ENCODE measurements around the gene PRMT5.
"Not testable (repeated sequence)": the region's sequence is repeated elsewhere in the genome, so short reads cannot be mapped to it uniquely, and the experiment has no call there.

PRMT5 gene

DNA sequence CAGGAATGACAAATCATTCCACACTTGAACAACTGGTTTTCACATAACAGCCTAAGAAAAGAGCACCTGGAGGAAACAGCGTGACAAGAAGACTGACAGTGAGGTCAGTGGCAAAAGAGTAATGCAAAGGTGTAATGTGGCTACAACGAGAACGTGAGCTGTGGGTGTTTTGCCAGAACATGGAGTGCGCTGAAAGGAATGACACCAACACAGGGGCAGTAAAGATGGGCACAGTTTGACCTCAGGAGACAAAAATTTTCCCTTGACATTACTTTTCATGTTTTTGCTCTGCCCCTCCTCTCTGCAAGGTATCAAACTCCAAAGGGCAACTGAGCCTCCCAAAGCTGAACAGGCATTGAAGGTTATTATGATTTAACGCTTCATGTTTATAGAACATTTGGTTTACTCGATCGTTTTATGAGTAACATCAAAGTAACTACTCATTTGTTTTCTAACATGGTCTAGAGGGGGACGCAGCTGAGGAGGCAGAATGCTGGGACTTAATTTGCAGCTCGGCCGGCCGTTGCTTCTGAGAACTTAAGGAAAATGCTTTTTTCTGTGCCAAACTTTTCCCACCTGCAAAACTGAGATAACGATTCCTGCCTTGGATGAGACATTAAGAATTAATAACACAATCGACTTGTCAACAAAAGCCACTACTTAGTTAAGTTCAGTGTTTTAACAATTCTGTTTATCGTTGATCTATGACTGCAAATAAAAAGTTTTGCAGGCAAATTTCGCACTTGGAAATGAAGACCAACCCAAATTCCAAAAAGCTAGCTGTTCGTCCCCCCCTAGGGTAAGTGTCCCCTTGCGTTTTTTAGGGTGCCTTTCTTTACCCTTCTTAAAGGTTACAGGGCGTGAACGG lies 26.8 kb upstream of the PRMT5 start:
- no peak for TF ChIP-seq CTCF (IDR thresholded peaks at IDR 0.05; ENCODE audit: low read depth, low read length)
- DNase-seq (ENCODE audit: extremely low read depth, low read depth): no peak

DNA sequence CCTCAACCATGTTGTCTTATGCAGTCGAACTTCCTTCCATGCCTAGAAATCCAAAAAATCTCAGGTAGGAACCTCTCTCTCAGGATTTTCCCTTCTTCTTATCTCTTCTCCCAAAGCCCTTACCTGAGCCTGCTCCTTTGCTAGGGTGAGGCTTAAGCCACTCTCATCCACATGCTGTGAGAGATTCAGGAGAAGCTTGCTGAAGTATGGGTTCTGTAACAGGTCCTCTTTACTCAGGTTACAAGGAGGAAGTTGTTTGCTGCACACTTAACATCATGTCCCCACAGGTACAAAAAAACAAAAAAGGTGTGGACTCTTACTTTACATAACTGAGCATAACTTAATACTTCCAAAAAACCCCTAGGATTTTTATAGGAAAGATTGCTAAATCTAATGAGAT lies 23.2 kb upstream of the PRMT5 start:
- no peak for DNase-seq (ENCODE audit: extremely low read depth, low read depth)
- TF ChIP-seq CTCF (IDR thresholded peaks at IDR 0.05; ENCODE audit: low read depth, low read length): no peak

- DNase-seq (ENCODE audit: extremely low read depth, low read depth): not testable (repeated sequence)
Observed at GRCh38 chr14:22951795-22952194, 22.6 kb upstream of the PRMT5 start.

GRCh38 chr14:22945642-22946041 lies 16.5 kb upstream of the PRMT5 start:
- TF ChIP-seq CTCF (IDR thresholded peaks at IDR 0.05; ENCODE audit: low read depth, low read length): no peak
- no peak for DNase-seq (ENCODE audit: extremely low read depth, low read depth)

DNA sequence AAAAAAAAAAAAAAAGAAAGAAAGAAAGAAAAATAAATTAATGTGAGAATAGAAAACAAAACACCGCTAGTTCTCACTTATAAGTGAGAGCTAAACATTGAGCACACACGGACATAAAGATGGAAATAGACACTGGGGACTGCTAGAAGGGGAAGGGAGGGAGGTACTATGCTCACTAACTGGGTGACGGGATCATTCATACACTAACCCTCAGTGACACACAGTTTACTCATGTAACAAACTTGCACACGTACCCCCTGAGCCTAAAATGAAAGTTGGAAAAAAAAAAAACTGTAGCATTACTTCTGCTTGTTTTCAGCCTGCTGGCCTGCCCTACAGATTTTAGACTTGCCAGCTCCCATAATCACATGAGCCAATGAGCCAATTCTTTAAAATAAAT lies 10.5 kb upstream of the PRMT5 start:
- TF ChIP-seq CTCF (IDR thresholded peaks at IDR 0.05; ENCODE audit: low read depth, low read length): no peak
- DNase-seq (ENCODE audit: extremely low read depth, low read depth): no peak

DNA sequence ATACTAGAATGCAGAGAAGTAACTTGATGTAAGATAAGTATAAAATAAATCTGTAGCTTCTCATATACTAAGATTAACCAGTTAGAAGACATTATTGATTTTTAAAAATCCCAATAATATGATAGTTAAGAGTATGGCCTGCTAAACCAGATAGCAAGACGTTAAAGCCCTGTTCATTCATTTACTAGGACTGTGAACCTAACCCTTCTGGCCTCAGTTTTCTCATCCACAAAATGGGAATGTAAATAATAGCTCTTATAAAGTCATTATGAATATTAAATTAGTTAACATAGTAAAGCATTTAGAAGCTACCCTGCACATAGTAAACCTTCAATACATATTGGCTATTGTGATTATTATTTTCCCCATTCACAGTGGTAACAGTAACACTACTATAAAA lies 6.0 kb upstream of the PRMT5 start:
- TF ChIP-seq CTCF (IDR thresholded peaks at IDR 0.05; ENCODE audit: low read depth, low read length): no peak
- DNase-seq (ENCODE audit: extremely low read depth, low read depth): no peak

DNA sequence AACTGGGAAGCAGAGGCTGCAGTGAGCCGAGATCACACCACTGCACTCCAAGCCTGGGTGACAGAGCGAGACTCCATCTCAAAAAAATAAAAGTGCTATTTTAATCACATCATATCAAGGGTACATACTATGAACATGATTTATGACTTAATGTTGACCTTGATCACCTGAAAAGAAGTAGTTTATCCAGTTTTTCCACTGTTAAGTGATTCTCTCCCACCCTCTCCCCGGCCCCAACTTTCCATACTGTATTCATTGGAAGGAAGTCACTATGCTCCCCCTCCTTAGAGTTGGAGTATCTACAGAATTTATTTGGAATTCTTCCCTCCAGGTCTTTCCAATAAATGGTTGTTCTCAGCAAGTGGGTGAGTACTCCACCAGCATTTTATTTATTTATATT lies 3.0 kb upstream of the PRMT5 start:
- TF ChIP-seq CTCF (IDR thresholded peaks at IDR 0.05; ENCODE audit: low read depth, low read length): no peak
- no peak for DNase-seq (ENCODE audit: extremely low read depth, low read depth)

GRCh38 chr14:22929961-22930364 lies 787 bp upstream of the PRMT5 start:
- DNase-seq (ENCODE audit: extremely low read depth, low read depth): no peak
- TF ChIP-seq CTCF (IDR thresholded peaks at IDR 0.05; ENCODE audit: low read depth, low read length): no peak
